Common myeloid progenitor, CD34-positive (primary cell): ENCODE data around the gene COL4A6.

Experiments
- CTCF ChIA-PET: fragments of 350-600 bp; sonication (Branson Sonifier 250); formaldehyde crosslinking; loops from one replicate; lab custom pipeline; 2021; ENCODE audit warnings: antibody characterized with exemption; lab: Charles Lee
- POLR2A ChIA-PET: fragments of 350-600 bp; sonication (Branson Sonifier 250); formaldehyde crosslinking; loops from one replicate; lab custom pipeline; 2021; ENCODE audit warnings: antibody characterized with exemption; lab: Charles Lee
- DNase-seq, 3 donors: peaks; one replicate each; pipeline versions ENCODE4 v3.0.0 to v3.0.0-alpha.2; 2013
- H3K27ac ChIP-seq, 2 experiments: 1 replicate in 1 of 2; 2 replicates in 1 of 2; pipeline ENCODE4 v1.7.0; 2013; ENCODE audit warnings: inconsistent platforms in 2 of 2, low read length in 2 of 2, mild to moderate bottlenecking in 2 of 2, low read depth in 1 of 2, moderate library complexity in 1 of 2; ENCODE audit not compliant: severe bottlenecking in 2 of 2, insufficient read depth in 1 of 2, poor library complexity in 1 of 2
- H3K27me3 ChIP-seq, 5 experiments: replicated peaks in 2 of 5; 1 replicate in 3 of 5; 2 replicates in 2 of 5; pipeline versions ENCODE4 v1.6.1 to v1.7.0; 2013; ENCODE audit warnings: low read length in 4 of 5, mild to moderate bottlenecking in 2 of 5, moderate library complexity in 2 of 5, inconsistent platforms in 1 of 5; ENCODE audit not compliant: insufficient read depth in 5 of 5, control insufficient read depth in 4 of 5
- H3K36me3 ChIP-seq, 4 experiments: 1 replicate in 2 of 4; 2 replicates in 2 of 4; pipeline versions ENCODE4 v1.6.1 to v1.7.0; 2013; ENCODE audit warnings: low read length in 3 of 4, control low read depth in 1 of 4, mild to moderate bottlenecking in 1 of 4; ENCODE audit not compliant: control insufficient read depth in 4 of 4, insufficient read depth in 4 of 4
- H3K4me1 ChIP-seq, 4 experiments: 1 replicate in 3 of 4; 2 replicates in 1 of 4; pipeline versions ENCODE4 v1.6.1 to v1.7.1; 2013; ENCODE audit warnings: low read length in 3 of 4, mild to moderate bottlenecking in 3 of 4, control low read depth in 1 of 4, inconsistent platforms in 1 of 4, moderate library complexity in 1 of 4; ENCODE audit not compliant: control insufficient read depth in 4 of 4, insufficient read depth in 4 of 4; ENCODE audit errors: control extremely low read depth in 1 of 4
- H3K4me3 ChIP-seq, 7 experiments: 1 replicate in 4 of 7; 2 replicates in 3 of 7; pipeline versions ENCODE4 v1.5.1 to v1.7.0; 2013; ENCODE audit warnings: mild to moderate bottlenecking in 7 of 7, low read length in 6 of 7, moderate library complexity in 6 of 7, inconsistent platforms in 2 of 7, low read depth in 2 of 7, control low read depth in 1 of 7; ENCODE audit not compliant: insufficient read depth in 4 of 7, control insufficient read depth in 1 of 7; ENCODE audit errors: extremely low read depth in 1 of 7
- H3K9me3 ChIP-seq, 5 experiments: 1 replicate in 4 of 5; 2 replicates in 1 of 5; pipeline versions ENCODE4 v1.6.1 to v1.7.1; 2013; ENCODE audit warnings: low read length in 4 of 5, mild to moderate bottlenecking in 2 of 5, inconsistent platforms in 1 of 5, low read depth in 1 of 5, moderate library complexity in 1 of 5; ENCODE audit not compliant: control insufficient read depth in 4 of 5, insufficient read depth in 2 of 5; ENCODE audit errors: control extremely low read depth in 1 of 5
- WGBS: methylation state at CpG from one replicate; pipeline ENCODE4 v1.1.5; 2013; ENCODE audit not compliant: insufficient coverage; 5-methylcytosine and 5-hydroxymethylcytosine counted together

The COL4A6 gene

DNA sequence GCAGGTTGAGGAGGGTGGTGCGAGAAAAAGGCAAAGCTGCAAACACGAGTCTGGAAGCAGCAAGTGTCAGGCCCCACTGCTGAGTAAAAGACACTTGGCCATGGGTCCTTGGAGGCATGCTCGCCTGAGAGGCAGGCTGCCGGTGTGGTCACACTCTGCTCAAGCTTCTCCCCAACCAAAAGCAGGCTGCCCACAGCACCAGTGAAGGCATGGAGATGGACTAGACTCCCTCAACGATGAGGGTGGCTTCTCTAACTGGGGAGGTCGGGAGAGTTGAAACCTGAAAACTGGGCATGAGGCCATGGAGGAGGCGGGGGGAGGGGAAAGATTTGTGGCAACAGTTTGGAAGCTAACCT lies 260.1 kb downstream of the COL4A6 start:
- no peak overlapping the region for H3K27ac ChIP-seq
- DNase-seq: no peak
- H3K36me3 ChIP-seq: no peaks in the 10 kb centered on the region
- H3K4me1 ChIP-seq: no peaks in the 10 kb centered on the region
- no peak overlapping the region for H3K4me3 ChIP-seq
- CTCF ChIA-PET: no interaction called here
- H3K27me3 ChIP-seq: peaks cover 0 to 22% (median 0%) of the 10 kb centered on the region in 5 experiments
- 90% methylated on average over 6 of the region's 7 CpGs for WGBS
- POLR2A ChIA-PET: no interaction called here
- H3K9me3 ChIP-seq: no peaks in the 10 kb centered on the region

DNA sequence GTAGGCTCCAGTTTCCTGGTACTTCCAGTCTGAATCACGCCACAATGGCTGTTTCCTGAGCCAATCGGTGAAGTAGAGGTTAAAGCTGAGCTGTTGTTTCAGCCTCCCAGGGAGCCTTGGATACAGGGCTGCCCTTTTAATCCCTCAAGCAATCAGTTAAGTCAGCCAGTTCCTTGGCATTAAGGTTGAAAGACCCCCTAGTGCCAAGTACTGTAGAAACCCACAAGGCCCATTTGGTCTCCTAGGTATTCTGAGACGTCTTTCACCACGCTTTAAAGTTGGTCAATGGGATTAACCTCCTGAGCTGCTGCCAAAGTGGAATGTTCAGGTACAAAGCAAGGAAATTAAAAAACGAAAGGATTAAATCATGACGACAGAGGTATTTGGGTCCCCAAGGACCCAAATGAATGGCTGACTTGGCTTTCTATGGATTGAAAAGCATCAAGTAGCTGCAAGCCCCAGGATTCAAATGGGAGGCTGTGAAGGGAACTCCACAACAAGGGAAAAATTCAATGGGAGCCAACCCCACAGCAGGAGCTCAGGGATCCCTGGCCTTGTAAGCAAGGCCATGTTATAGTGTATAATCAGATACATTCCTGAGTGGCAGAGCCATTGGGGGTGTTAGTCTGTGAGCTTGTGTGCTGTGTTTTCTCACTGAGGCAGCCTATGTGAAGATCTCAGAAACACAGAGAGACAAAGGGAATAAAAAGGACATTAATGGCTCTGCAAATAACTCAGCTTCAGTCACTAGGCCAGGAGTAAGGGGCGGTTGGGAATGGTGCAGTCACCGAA lies 260.7 kb downstream of the COL4A6 start:
- ChIA-PET POLR2A (no interaction called here), CTCF (no interaction called here)
- Histone ChIP-seq H3K9me3 (no peaks in the 10 kb centered on the region), H3K27me3 (peaks cover 0 to 22% (median 0%) of the 10 kb centered on the region in 5 experiments), H3K4me3 (no peak overlapping the region), H3K27ac (no peak overlapping the region), H3K4me1 (no peaks in the 10 kb centered on the region), H3K36me3 (no peaks in the 10 kb centered on the region)
- DNase-seq: no peak
- 76% methylated on average over 8 of the region's 8 CpGs for WGBS

DNA sequence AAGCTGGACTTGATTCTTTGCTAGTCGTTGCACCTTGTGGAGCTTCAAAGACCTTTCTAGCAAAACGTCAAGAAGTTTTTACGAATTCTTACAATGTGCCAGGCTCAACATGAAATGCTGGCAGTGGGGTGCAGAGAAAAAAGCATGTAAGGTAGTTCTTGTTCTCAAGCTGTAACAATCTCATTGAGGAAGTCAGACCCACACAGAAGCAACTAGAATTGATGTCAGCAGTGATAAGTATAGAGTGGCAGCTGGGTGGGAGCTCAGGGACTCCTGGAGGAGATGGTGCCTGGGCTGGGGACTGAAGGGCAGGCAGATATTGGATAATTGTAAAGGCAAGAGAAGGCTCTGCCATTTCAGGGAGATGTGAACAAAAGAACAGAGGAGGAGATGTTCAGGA lies 264.3 kb downstream of the COL4A6 start:
- ChIA-PET CTCF (no interaction called here), POLR2A (no interaction called here)
- Histone ChIP-seq H3K36me3 (no peaks in the 10 kb centered on the region), H3K4me3 (no peak overlapping the region), H3K9me3 (peaks cover 0 to 4% (median 0%) of the 10 kb centered on the region in 5 experiments), H3K27me3 (peaks cover 0 to 14% (median 0%) of the 10 kb centered on the region in 5 experiments), H3K4me1 (no peaks in the 10 kb centered on the region), H3K27ac (no peak overlapping the region)
- no peak for DNase-seq
- 40% methylated on average over 3 of the region's 3 CpGs for WGBS

DNA sequence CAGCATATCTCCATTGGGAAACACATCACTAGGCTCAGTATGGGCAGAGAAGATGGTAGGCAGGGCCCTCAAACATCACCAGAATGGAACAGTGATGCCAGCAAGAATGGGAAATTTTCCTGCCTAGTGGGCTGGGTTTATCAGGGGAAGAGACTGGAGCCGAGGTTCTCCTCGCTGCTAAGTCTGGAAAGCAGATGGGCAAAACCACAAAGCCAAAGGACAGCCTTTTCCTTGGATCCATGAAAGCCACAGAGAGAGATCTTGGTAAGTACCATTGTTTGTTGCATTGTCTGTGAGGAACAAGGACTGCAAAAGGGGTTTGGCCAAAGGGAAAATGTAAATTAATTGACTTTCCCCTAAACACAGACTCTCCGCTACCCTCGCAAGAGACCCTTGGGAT lies 266.6 kb downstream of the COL4A6 start:
- peaks cover 0 to 18% (median 0%) of the 10 kb centered on the region in 5 experiments for H3K27me3 ChIP-seq
- ChIA-PET POLR2A (no interaction called here), CTCF (interaction anchor here (0.9 kb wide), 1 partner anchor 10 kb away, joined by 3 read pairs; no protein-coding TSS in a partner anchor)
- H3K27ac ChIP-seq: no peak overlapping the region
- no peaks in the 10 kb centered on the region for H3K36me3 ChIP-seq
- no peak for DNase-seq
- H3K4me3 ChIP-seq: no peak overlapping the region
- WGBS: 96% methylated on average over 4 of the region's 4 CpGs
- H3K9me3 ChIP-seq: peaks cover 0 to 4% (median 0%) of the 10 kb centered on the region in 5 experiments
- no peaks in the 10 kb centered on the region for H3K4me1 ChIP-seq

DNA sequence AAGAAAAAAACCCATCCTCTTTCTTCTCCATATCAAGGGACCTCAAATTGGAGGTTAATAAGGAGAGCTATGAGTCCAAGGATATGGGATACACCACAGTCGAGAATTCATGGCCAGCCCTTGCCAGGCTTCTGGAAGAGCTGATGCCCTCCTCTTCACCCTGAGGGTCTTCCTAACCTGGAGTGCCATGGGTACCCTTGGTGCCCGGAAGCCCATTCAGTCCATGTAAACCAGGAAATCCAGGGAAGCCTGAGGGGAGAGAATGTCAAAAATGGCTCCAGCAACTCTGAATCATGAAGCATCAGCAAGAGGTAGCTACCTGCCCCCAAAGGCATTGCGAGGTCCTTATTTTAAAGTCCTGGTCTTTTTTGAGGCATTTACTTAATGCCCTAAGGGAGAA lies 268.5 kb downstream of the COL4A6 start:
- Histone ChIP-seq H3K36me3 (no peaks in the 10 kb centered on the region), H3K27ac (no peak overlapping the region), H3K9me3 (peaks cover 0 to 4% (median 0%) of the 10 kb centered on the region in 5 experiments), H3K4me1 (no peaks in the 10 kb centered on the region), H3K4me3 (no peak overlapping the region), H3K27me3 (peaks cover 0 to 18% (median 0%) of the 10 kb centered on the region in 5 experiments)
- 93% methylated on average over 2 of the region's 3 CpGs for WGBS
- DNase-seq: no peak
- CTCF ChIA-PET: no interaction called here
- POLR2A ChIA-PET: no interaction called here

DNA sequence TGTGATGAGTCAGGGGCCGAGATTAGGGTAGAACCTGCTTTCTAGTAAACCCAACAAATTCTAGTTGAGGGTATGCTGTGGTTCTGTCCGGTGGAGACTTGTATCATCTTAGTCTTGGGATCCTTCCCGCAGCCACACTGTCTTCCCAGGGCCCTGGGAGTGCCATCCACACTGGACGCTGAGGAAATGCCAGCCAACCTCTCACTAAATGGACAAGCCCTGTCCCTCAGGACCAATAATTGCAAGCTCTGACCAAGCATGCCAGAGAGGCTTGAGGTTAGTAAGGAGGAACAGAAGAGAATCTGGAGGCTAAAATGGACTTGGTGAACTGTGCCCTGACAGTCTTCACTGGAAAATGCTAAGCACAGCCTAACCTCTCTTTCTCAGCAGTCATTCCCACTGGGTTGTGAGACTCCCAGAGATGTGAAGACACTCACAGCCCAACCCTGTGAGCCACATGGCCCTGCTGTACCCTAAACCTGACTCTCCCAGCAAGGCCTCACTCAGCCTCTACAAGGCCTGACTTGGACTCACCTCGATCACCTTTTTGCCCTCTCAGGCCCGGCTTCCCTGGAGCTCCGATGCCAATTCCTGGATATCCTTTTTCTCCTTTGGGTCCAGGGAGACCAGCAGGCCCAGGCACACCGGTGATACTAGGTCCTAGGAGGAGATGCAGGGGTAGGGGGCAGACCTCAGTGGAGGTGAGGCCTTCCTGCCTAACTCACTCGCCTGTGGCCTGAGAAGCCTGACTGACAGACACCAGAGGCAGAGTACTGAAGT lies 269.1 kb downstream of the COL4A6 start:
- Histone ChIP-seq H3K4me3 (no peak overlapping the region), H3K9me3 (peaks cover 0 to 4% (median 0%) of the 10 kb centered on the region in 5 experiments), H3K27ac (no peak overlapping the region), H3K27me3 (peaks cover 0 to 12% (median 0%) of the 10 kb centered on the region in 5 experiments), H3K4me1 (no peaks in the 10 kb centered on the region), H3K36me3 (no peaks in the 10 kb centered on the region)
- 92% methylated on average over 4 of the region's 9 CpGs for WGBS
- no peak for DNase-seq
- ChIA-PET POLR2A (no interaction called here), CTCF (no interaction called here)
